HepG2 (cell line): ENCODE measurements around the gene SNX24. TPM values are rescaled to one million over a fixed set of nuclear protein-coding genes. Genes with fewer than 3 reads are reported as not detected.

Experiments
- ARID2 ChIP-seq: sonication (generic); formaldehyde crosslinking; IDR thresholded peaks from 2 replicates; pipeline ENCODE4 v1.8.1; 2022; ENCODE audit warnings: mild to moderate bottlenecking, missing genetic modification reagents, borderline replicate concordance
- EHMT2 ChIP-seq: fragments of 200-600 bp; sonication (generic); IDR thresholded peaks from 2 replicates; pipeline ENCODE4 v1.7.0; 2017; ENCODE audit warnings: antibody characterized with exemption, low read depth, low read length, borderline replicate concordance
- HNF4G ChIP-seq, 2 experiments: sonication (generic) in 1 of 2; formaldehyde crosslinking in 1 of 2; IDR thresholded peaks; 2 replicates each; pipeline versions ENCODE4 v1.4.0 to v1.6.1; 2011 to 2020; ENCODE audit warnings: borderline replicate concordance in 2 of 2, low read depth in 2 of 2, mild to moderate bottlenecking in 2 of 2, low read length in 1 of 2, missing genetic modification reagents in 1 of 2, moderate library complexity in 1 of 2
- HOXA7 ChIP-seq: sonication (generic); formaldehyde crosslinking; IDR thresholded peaks from 2 replicates; pipeline ENCODE4 v1.8.1; 2022; ENCODE audit warnings: mild to moderate bottlenecking, missing genetic modification reagents, moderate library complexity
- KDM5B ChIP-seq: sonication (generic); formaldehyde crosslinking; IDR thresholded peaks from 2 replicates; pipeline ENCODE4 v1.4.0; 2020; ENCODE audit warnings: missing genetic modification reagents, mild to moderate bottlenecking, borderline replicate concordance
- MIER3 ChIP-seq: IDR thresholded peaks from 2 replicates; pipeline ENCODE4 v1.6.1; 2016; ENCODE audit warnings: missing compliant biosample characterization, borderline replicate concordance
- RXRA ChIP-seq: sonication (generic); formaldehyde crosslinking; IDR thresholded peaks from 2 replicates; pipeline ENCODE4 v1.5.1; 2020; ENCODE audit warnings: missing genetic modification reagents
- SUZ12 ChIP-seq: fragments of 150-350 bp; IDR thresholded peaks from 2 replicates; pipeline ENCODE4 v1.6.1; 2014; ENCODE audit warnings: low read depth, low read length
- THYN1 ChIP-seq: sonication (generic); formaldehyde crosslinking; IDR thresholded peaks from 2 replicates; pipeline ENCODE4 v1.8.1; 2023; ENCODE audit warnings: low read depth, mild to moderate bottlenecking, moderate library complexity, missing genetic modification reagents, borderline replicate concordance
- ZNF138 ChIP-seq: sonication (generic); formaldehyde crosslinking; IDR thresholded peaks from 2 replicates; pipeline ENCODE4 v1.5.0; 2020; ENCODE audit warnings: mild to moderate bottlenecking, low read depth, missing genetic modification reagents
- ZNF451 ChIP-seq: sonication (generic); formaldehyde crosslinking; IDR thresholded peaks from 2 replicates; pipeline ENCODE4 v1.5.0; 2020; ENCODE audit warnings: mild to moderate bottlenecking, missing genetic modification reagents
- polyA plus RNA-seq, 8 experiments: library from polyadenylated mRNA; depleted of rRNA in 3 of 8; stranded (reverse) in 7 of 8; unstranded in 1 of 8; fragments of >200 nt; fragmentation: Illumina TruSeq in 4 of 8; extraction: Trizol in 4 of 8; gene quantifications; 2 replicates each; pipeline versions ENCODE4 v1.2.1 to v1.2.3, GENCODE V29; 2011 to 2016; ENCODE audit warnings: low read depth in 4 of 8, missing spikeins in 1 of 8, mixed read lengths in 1 of 8; ENCODE audit not compliant: insufficient read depth in 1 of 8
- total RNA-seq, 5 experiments: library from RNA; depleted of rRNA; stranded (reverse); fragments of >200 nt; fragmentation: Illumina TruSeq; extraction: Trizol; gene quantifications; 2 replicates each; pipeline ENCODE4 v1.2.3, GENCODE V29; 2016; ENCODE audit warnings: low read depth in 1 of 5
- TF ChIP-seq, protein P1 (sequence below): sonication (generic); formaldehyde crosslinking; IDR thresholded peaks from 2 replicates; pipeline ENCODE4 v1.5.0; 2020; ENCODE audit warnings: mild to moderate bottlenecking, missing genetic modification reagents, borderline replicate concordance
- TF ChIP-seq, protein P2 (sequence below): sonication (generic); formaldehyde crosslinking; IDR thresholded peaks from 2 replicates; pipeline ENCODE4 v1.4.0; 2020; ENCODE audit warnings: missing genetic modification reagents, borderline replicate concordance
- TF ChIP-seq, protein P3 (sequence below): IDR thresholded peaks from 2 replicates; pipeline ENCODE4 v1.6.1; 2016; ENCODE audit warnings: control low read depth
- TF ChIP-seq, protein P4 (sequence below): sonication (generic); formaldehyde crosslinking; IDR thresholded peaks from 2 replicates; pipeline ENCODE4 v1.5.1; 2020; ENCODE audit warnings: missing genetic modification reagents, mild to moderate bottlenecking, borderline replicate concordance
- TF ChIP-seq, protein P5 (sequence below): IDR thresholded peaks from 2 replicates; pipeline ENCODE4 v1.6.1; 2016; ENCODE audit warnings: low read depth
- TF ChIP-seq, protein P6 (sequence below): IDR thresholded peaks from 2 replicates; pipeline ENCODE4 v1.6.1; 2018; ENCODE audit warnings: missing genetic modification reagents, mild to moderate bottlenecking, missing compliant biosample characterization

Gene SNX24
- total and polyA plus RNA-seq, 2 of the 13 experiments (the other 11 are each of a cell fraction or from before 2014, with no cell fraction given): 7.2 to 23.7 TPM

DNA sequence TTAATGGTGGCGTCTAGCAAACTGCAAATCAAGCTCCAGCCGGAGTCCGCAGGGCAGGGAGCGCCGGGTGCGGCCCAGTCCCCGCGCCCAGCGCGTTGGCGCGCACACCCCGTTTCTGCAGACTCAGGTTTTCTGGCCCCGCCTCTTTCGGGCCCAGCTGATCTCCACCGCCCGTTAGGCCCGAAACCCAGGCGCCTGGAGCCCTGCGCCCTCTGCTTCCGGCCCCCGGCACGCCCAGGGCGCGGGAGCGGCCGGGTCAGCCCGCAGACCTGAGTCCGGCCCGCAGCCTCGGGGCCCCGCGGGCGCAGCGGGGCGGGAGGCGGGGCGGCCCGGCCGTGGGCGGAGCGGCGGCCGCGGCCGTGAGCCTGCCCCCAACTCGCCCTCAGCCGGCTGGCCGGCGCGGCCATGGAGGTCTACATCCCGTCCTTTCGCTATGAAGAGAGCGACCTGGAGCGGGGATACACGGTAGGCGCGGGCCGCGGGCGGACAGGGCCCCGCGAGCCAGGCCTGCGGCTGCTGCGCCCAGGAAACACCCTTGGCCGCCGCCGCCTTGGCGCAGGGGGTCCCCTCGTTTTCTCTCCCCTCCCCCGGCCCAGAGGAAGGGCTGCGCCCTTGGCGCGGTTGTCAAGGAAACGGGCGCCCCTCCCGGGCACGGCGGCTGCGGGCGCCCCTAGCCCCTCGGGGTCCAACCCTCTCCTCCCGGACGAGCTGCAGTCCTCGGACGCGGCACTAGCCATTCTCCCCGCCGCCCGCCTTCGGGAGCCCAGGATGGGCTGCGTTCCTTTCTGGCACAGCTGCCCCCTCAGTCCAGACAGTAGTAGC, at the start of gene SNX24 (continued):
- TF ChIP-seq ARID2 (CRISPR knock-in tag) (no peak), ZNF451 (peak; percentile 49; the same call in 1 of the 2 replicates), HNF4G (IDR thresholded peaks at IDR 0.05; ENCODE audit: borderline replicate concordance, low read depth, low read length) (no peak), HNF4G (CRISPR knock-in tag; IDR thresholded peaks at IDR 0.05; ENCODE audit: borderline replicate concordance, low read depth) (no peak), RXRA (CRISPR knock-in tag) (peak; percentile 39; the same call in 1 of the 2 replicates), EHMT2 (no peak), MIER3 (CRISPR knock-in tag) (no peak), THYN1 (CRISPR knock-in tag) (no peak), ZNF138 (no peak; the same call in 1 of the 2 replicates), HOXA7 (CRISPR knock-in tag) (no peak), SUZ12 (no peak), KDM5B (peak; percentile 52; the same call in 1 of the 2 replicates)
- TF ChIP-seq, protein P1, sequence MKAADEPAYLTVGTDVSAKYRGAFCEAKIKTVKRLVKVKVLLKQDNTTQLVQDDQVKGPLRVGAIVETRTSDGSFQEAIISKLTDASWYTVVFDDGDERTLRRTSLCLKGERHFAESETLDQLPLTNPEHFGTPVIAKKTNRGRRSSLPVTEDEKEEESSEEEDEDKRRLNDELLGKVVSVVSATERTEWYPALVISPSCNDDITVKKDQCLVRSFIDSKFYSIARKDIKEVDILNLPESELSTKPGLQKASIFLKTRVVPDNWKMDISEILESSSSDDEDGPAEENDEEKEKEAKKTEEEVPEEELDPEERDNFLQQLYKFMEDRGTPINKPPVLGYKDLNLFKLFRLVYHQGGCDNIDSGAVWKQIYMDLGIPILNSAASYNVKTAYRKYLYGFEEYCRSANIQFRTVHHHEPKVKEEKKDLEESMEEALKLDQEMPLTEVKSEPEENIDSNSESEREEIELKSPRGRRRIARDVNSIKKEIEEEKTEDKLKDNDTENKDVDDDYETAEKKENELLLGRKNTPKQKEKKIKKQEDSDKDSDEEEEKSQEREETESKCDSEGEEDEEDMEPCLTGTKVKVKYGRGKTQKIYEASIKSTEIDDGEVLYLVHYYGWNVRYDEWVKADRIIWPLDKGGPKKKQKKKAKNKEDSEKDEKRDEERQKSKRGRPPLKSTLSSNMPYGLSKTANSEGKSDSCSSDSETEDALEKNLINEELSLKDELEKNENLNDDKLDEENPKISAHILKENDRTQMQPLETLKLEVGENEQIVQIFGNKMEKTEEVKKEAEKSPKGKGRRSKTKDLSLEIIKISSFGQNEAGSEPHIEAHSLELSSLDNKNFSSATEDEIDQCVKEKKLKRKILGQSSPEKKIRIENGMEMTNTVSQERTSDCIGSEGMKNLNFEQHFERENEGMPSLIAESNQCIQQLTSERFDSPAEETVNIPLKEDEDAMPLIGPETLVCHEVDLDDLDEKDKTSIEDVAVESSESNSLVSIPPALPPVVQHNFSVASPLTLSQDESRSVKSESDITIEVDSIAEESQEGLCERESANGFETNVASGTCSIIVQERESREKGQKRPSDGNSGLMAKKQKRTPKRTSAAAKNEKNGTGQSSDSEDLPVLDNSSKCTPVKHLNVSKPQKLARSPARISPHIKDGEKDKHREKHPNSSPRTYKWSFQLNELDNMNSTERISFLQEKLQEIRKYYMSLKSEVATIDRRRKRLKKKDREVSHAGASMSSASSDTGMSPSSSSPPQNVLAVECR (CRISPR knock-in tag): peak; percentile 74; the same call in 1 of the 2 replicates
- TF ChIP-seq, protein P2, sequence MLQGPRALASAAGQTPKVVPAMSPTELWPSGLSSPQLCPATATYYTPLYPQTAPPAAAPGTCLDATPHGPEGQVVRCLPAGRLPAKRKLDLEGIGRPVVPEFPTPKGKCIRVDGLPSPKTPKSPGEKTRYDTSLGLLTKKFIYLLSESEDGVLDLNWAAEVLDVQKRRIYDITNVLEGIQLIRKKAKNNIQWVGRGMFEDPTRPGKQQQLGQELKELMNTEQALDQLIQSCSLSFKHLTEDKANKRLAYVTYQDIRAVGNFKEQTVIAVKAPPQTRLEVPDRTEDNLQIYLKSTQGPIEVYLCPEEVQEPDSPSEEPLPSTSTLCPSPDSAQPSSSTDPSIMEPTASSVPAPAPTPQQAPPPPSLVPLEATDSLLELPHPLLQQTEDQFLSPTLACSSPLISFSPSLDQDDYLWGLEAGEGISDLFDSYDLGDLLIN (CRISPR knock-in tag): 0 out of 2 replicates have a peak, but pooled peaks have one; percentile 24
- TF ChIP-seq, protein P3, sequence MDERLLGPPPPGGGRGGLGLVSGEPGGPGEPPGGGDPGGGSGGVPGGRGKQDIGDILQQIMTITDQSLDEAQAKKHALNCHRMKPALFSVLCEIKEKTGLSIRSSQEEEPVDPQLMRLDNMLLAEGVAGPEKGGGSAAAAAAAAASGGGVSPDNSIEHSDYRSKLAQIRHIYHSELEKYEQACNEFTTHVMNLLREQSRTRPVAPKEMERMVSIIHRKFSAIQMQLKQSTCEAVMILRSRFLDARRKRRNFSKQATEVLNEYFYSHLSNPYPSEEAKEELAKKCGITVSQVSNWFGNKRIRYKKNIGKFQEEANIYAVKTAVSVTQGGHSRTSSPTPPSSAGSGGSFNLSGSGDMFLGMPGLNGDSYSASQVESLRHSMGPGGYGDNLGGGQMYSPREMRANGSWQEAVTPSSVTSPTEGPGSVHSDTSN (CRISPR knock-in tag): no peak
- TF ChIP-seq, protein P4, sequence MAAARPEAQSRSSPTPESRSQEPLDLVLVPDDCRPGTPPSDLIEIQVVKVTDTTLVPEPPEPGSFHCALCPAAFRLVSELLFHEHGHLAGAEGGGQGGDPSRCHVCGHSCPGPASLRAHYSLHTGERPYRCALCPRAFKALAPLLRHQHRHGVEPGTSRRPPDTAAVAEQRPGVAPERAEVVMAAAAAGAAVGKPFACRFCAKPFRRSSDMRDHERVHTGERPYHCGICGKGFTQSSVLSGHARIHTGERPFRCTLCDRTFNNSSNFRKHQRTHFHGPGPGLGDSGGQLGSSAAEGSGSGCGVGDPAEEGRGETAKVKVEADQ (CRISPR knock-in tag): 0 out of 2 replicates have a peak, but pooled peaks have one; percentile 52
- TF ChIP-seq, protein P5, sequence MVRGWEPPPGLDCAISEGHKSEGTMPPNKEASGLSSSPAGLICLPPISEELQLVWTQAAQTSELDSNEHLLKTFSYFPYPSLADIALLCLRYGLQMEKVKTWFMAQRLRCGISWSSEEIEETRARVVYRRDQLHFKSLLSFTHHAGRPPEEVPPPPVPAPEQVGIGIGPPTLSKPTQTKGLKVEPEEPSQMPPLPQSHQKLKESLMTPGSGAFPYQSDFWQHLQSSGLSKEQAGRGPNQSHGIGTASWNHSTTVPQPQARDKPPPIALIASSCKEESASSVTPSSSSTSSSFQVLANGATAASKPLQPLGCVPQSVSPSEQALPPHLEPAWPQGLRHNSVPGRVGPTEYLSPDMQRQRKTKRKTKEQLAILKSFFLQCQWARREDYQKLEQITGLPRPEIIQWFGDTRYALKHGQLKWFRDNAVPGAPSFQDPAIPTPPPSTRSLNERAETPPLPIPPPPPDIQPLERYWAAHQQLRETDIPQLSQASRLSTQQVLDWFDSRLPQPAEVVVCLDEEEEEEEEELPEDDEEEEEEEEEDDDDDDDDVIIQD: no peak
- TF ChIP-seq, protein P6, sequence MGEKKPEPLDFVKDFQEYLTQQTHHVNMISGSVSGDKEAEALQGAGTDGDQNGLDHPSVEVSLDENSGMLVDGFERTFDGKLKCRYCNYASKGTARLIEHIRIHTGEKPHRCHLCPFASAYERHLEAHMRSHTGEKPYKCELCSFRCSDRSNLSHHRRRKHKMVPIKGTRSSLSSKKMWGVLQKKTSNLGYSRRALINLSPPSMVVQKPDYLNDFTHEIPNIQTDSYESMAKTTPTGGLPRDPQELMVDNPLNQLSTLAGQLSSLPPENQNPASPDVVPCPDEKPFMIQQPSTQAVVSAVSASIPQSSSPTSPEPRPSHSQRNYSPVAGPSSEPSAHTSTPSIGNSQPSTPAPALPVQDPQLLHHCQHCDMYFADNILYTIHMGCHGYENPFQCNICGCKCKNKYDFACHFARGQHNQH (CRISPR knock-in tag): no peak
